Mucosa of rectum (tissue), 2 donors: ENCODE measurements around the gene TMEM11.
A peak's percentile ranks its signal among the peaks of the same experiment; 100 is the strongest.
"Not testable (repeated sequence)": the region's sequence is repeated elsewhere in the genome, so short reads cannot be mapped to it uniquely, and the experiment has no call there.

Source experiments
- H3K27ac ChIP-seq, 2 donors: one replicate each; pipeline ENCODE4 v1.7.0; 2013; ENCODE audit warnings: inconsistent platforms in 2 of 2, low read depth in 2 of 2, low read length in 2 of 2
- H3K27me3 ChIP-seq, 2 donors: one replicate each; pipeline ENCODE4 v1.7.0; 2013; ENCODE audit warnings: low read length in 2 of 2; ENCODE audit not compliant: control insufficient read depth in 2 of 2, insufficient read depth in 2 of 2
- H3K36me3 ChIP-seq, 2 donors: one replicate each; pipeline ENCODE4 v1.7.0; 2013; ENCODE audit warnings: low read length in 2 of 2; ENCODE audit not compliant: control insufficient read depth in 2 of 2, insufficient read depth in 2 of 2
- H3K4me1 ChIP-seq, 2 donors: one replicate each; pipeline ENCODE4 v1.7.0; 2013; ENCODE audit warnings: low read length in 2 of 2, mild to moderate bottlenecking in 1 of 2; ENCODE audit not compliant: control insufficient read depth in 2 of 2, insufficient read depth in 2 of 2
- H3K4me3 ChIP-seq, 2 donors: one replicate each; pipeline ENCODE4 v1.7.0; 2013; ENCODE audit warnings: low read length in 2 of 2
- H3K9ac ChIP-seq, 2 donors: one replicate each; pipeline ENCODE4 v1.7.0; 2013; ENCODE audit warnings: low read length in 2 of 2, low read depth in 1 of 2, mild to moderate bottlenecking in 1 of 2
- H3K9me3 ChIP-seq, 2 donors: one replicate each; pipeline ENCODE4 v1.7.0; 2013; ENCODE audit warnings: low read length in 2 of 2; ENCODE audit not compliant: control insufficient read depth in 2 of 2
- donor health status: healthy.
- donor health status: Normal muscosa, but diverticular disease.

The TMEM11 gene

DNA sequence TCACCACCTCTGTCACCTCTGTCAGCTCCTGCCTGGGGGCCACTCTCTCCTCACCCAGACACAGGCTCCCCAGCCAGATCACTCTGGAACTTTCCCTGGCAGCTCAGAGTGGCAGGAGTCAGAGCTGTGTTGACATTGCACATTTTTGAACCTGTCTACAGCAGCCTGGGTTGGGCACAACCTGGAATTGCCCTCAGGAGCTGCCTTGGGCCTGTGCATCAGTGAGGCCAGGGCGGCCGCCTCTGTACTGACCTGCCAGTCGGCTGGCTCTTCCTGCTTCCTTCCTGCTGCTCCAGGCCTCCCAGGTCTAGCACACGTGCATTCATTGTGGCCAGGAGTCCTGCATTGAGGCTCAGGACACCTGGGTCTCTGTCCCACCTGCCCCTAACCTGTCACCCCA is 14.2 kb upstream of the TMEM11 start:
- H3K9ac ChIP-seq, result no peak overlapping the region
- no peaks in the 10 kb centered on the region for H3K4me1 ChIP-seq
- H3K27me3 ChIP-seq, result no peaks in the 10 kb centered on the region
- no peak overlapping the region for H3K27ac ChIP-seq
- no peaks in the 10 kb centered on the region for H3K36me3 ChIP-seq
- H3K4me3 ChIP-seq, result no peak overlapping the region
- no peaks in the 10 kb centered on the region for H3K9me3 ChIP-seq

DNA sequence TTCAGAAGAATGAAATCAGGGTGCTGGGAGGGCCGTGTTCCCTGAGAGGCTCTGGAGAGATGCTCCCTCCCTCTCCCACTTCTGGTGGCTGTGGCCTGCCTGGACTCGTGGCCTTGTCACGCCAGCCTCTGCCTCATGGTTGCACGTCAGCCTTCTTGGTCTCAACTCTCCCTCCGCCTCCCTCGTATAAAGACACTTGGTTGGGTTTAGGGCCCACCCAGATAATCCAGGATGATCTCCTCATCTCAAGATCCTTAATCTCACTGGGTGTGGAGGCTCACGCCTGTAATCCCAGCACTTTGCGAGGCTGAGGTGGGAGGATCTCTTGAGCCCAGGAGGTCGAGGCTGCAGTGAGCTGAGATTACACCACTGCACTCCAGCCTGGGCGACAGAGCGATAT is 13.3 kb upstream of the TMEM11 start:
- not testable (repeated sequence) for H3K36me3 ChIP-seq, H3K4me3 ChIP-seq, H3K9me3 ChIP-seq, H3K27me3 ChIP-seq, H3K9ac ChIP-seq, H3K27ac ChIP-seq, H3K4me1 ChIP-seq

DNA sequence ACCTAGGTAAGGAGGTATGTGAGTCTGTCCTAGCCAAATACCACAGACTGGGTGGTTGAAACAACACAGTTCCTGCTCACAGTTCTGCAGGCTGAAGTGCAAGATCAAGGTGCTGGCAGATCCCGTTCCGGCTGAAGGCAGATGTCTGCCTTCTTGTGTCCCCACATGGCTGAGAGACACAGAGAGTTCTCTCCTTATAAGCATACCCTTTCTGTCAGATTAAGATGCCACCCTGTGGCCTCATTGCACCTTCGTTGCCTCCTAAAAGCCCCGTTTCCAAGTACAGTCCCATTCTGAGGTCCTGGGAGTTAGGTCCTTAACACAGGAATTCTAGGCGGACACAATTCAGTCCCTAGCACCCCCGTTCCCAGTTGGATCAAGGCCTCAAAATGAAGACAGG is 9.1 kb upstream of the TMEM11 start:
- Histone ChIP-seq H3K27ac (no peak overlapping the region), H3K4me1 (peaks cover 2 to 4% of the 10 kb centered on the region in 2 donors), H3K4me3 (no peak overlapping the region), H3K9me3 (no peaks in the 10 kb centered on the region), H3K9ac (no peak overlapping the region), H3K27me3 (no peaks in the 10 kb centered on the region), H3K36me3 (peaks cover 0 to 9% of the 10 kb centered on the region in 2 donors)

DNA sequence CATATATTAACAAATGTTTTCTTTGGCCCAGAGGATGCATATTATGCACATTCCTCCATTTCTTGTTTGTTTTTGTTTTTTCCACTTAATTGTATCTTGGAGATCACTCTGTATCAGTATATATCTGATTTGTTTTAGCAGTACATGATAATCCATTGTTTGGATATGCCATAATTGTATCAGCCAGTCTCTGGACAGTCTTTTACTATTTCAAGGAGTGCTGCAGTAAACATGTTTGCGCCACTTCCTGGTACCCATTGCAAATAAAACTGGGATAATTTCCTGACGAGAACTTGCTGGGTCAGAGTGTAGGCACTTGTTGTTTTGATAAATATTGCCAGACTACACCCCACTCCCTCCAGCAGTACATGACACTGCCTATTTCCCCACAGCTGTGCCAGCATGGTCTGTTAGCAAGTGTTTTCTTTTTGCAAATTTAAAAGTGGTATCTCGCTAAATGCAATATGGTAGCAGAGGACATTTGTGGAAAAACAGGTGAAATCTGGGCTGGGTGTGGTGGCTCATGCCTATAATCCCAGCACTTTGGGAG is 4.9 kb upstream of the TMEM11 start:
- H3K4me3 ChIP-seq, result no peak overlapping the region
- no peaks in the 10 kb centered on the region for H3K9me3 ChIP-seq
- H3K27me3 ChIP-seq, result no peaks in the 10 kb centered on the region
- H3K27ac ChIP-seq, result peak overlapping the region; percentile 23 to 44
- H3K9ac ChIP-seq, result no peak overlapping the region
- peaks cover 10 to 11% of the 10 kb centered on the region in 2 donors for H3K4me1 ChIP-seq
- H3K36me3 ChIP-seq, result peaks cover 0 to 11% of the 10 kb centered on the region in 2 donors

DNA sequence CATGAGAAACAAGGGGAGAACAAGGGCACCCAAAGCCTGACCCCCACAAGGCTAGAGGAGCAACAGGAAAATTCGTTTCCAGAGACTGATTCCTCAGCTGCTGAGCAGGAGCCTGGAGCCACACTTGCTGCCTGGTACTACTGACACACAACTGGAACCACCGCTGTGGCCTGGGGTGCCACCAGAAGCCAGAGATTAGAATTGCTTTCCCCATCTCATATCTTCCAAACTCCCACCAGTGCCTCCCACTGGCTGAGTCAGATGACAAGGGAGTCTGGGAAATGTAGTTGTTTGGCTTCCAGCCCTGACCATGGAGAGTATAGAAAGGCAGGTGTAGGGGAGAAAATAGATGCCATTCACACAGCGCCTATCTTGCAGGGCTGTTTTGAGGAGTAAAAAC is 4.1 kb upstream of the TMEM11 start:
- Histone ChIP-seq H3K9me3 (no peaks in the 10 kb centered on the region), H3K27me3 (no peaks in the 10 kb centered on the region), H3K27ac (no peak overlapping the region), H3K4me1 (peaks cover 13 to 14% of the 10 kb centered on the region in 2 donors), H3K36me3 (peaks cover 0 to 11% of the 10 kb centered on the region in 2 donors), H3K9ac (no peak overlapping the region), H3K4me3 (no peak overlapping the region)

DNA sequence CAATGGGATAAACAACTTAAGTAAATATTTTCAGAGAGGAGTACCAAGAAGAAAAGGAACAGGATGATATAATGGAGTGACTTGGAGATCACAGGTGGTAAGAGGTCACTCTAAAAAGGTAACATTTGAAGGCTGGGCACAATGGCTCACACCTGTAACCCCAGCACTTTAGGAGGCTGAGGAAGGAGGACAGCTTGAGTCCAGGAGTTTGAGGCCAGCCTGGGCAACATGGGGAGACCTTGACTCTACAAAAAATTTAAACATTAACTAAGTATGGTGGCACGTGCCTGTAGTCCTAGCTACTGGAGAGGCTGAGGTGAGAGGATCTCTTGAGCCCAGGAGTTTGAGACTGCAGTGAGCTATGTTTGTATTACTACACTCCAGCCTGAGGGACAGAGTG is 3.4 kb upstream of the TMEM11 start:
- Histone ChIP-seq H3K36me3 (peaks cover 0 to 10% of the 10 kb centered on the region in 2 donors), H3K9me3 (no peaks in the 10 kb centered on the region), H3K27me3 (no peaks in the 10 kb centered on the region), H3K27ac (no peak overlapping the region), H3K9ac (no peak overlapping the region), H3K4me1 (peaks cover 21 to 22% of the 10 kb centered on the region in 2 donors), H3K4me3 (no peak overlapping the region)

DNA sequence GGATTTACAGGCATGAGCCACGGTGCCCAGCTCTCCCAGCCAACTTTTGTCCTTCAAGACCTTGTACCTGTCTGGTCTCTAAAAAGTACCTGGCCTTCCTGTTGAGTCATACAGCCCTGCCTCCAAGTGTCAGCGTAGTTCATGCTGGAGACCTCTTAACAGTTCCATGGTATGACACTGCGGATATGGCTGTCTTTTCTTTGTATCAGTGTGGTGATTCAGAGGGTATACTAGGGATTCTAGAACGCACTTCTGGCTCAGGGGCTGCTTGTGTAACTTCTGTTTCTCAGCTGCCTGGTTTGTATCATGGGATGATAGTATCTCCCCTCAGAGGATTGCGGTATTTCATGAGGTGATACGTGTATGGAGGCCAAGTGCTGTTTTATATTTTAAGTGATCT is 2.0 kb upstream of the TMEM11 start:
- Histone ChIP-seq H3K27me3 (no peaks in the 10 kb centered on the region), H3K4me3 (no peak overlapping the region), H3K9ac (no peak overlapping the region), H3K27ac (no peak overlapping the region), H3K9me3 (no peaks in the 10 kb centered on the region), H3K36me3 (peaks cover 0 to 4% of the 10 kb centered on the region in 2 donors), H3K4me1 (peaks cover 35 to 36% of the 10 kb centered on the region in 2 donors)

DNA sequence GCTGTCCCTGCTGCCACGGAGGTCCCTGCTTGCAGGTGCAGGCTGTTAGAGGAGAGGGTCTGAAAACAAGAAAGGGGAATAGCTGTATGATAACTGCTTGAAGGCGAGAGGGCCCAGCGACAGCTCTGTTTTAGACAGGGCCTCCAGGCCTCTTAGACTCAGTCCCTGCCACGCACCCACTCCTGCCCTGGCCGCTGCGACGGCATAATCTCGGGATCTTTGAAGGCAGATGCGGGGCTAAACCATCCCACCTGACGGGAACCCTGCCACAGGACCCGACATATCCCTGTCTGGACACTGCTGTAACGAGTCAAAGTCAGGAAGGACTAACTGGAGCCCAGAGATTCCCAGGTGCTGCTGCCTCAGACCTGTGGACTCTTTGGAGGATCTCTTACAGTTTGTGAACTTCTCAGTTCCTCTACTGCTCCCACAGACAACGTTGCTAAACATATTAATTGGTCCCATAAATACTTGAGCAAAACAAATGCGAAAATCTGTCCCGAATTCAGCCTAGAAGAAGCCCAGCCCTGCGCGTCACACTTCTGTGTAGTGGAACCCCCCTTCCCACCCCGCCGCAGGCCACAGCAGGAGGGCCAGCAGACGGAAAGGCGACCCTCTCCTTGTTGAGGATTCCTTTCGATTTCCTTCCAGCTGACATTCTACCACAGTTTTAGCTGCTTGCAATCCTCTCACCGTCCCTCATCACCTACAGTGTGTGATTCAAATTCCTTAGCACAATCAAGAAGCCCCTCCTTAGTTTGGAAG is 998 bp upstream of the TMEM11 start:
- peaks cover 44 to 45% of the 10 kb centered on the region in 2 donors for H3K4me1 ChIP-seq
- peak overlapping the region; percentile 73 to 98 for H3K9ac ChIP-seq
- H3K27ac ChIP-seq, result peak overlapping the region; percentile 95
- no peaks in the 10 kb centered on the region for H3K9me3 ChIP-seq
- H3K27me3 ChIP-seq, result no peaks in the 10 kb centered on the region
- peaks cover 0 to 8% of the 10 kb centered on the region in 2 donors for H3K36me3 ChIP-seq
- H3K4me3 ChIP-seq, result peak overlapping the region; percentile 76 to 96

DNA sequence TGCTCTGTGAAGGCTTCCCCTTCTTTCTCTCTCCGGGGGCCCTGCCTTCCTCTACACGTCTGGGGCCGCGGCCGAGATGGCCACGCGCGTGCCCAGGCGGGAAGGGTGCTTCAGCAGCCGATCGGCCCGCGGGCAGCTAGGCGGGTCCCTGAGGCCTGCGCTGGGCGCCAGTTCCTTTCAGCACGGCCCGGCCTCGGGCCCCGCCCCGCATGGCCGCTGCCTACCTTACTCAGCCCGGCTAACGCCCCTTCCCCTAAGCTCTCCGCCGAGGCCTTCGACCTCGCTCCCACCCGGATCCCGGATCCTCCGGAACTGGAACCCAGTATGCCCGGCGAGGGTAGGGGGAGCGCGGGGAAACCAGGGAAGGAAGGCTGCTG is 335 bp downstream of the TMEM11 start:
- Histone ChIP-seq H3K27ac (peak overlapping the region; percentile 95), H3K4me3 (peak overlapping the region; percentile 76 to 96), H3K4me1 (peaks cover 54 to 55% of the 10 kb centered on the region in 2 donors), H3K36me3 (peaks cover 3 to 13% of the 10 kb centered on the region in 2 donors), H3K9ac (peak overlapping the region; percentile 91 to 98), H3K27me3 (no peaks in the 10 kb centered on the region), H3K9me3 (no peaks in the 10 kb centered on the region)

DNA sequence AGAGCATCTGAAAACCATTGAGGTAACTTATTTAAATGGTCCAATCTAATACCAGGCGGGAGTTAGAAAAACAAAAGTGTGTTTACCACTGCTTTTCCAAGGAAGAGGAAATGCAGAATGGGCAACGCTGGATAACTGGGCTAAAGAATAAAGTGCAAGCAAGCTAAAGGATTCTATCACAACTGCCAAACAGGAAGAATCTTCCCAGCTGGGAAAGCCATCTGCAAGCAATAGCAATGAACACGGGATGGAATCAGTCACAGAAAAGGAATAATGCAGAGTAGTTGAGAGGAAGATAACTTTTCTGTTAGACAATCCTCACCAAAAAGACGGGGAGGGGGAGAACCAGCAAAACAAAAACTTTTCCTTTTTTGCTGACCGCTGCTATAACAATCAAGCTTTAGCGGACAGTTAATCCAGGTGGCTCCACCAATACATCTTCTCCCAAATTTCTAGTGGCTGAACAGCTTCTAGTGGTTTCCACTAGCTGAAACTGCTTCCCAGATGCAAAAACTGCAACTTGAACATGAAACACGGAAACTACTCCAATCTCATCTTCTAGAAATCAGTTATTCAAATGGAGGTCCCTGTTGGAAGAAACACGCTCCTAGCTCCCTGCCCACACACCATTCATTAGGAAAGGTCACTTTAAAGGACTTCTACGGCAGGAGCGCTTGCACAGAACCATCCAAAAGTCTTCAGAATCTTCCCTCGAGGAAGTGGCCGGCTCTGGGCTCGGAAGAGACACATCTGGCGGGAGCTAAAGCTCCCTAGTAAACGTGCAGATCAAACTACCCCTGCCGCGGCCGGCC is 929 bp downstream of the TMEM11 start:
- Histone ChIP-seq H3K9me3 (no peaks in the 10 kb centered on the region), H3K9ac (peak overlapping the region; percentile 91 to 98), H3K4me1 (peaks cover 53 to 54% of the 10 kb centered on the region in 2 donors), H3K27me3 (no peaks in the 10 kb centered on the region), H3K36me3 (peaks cover 3 to 18% of the 10 kb centered on the region in 2 donors), H3K27ac (peak overlapping the region; percentile 95), H3K4me3 (peak overlapping the region; percentile 76 to 96)
